H1 (cell line): ENCODE results near the gene SERHL2.

Source experiments
- ATF2 ChIP-seq: IDR thresholded peaks from 2 replicates; pipeline ENCODE4 v1.6.1; 2012; ENCODE audit warnings: low read length, inconsistent platforms
- CTCF ChIP-seq, 3 experiments: IDR thresholded peaks; 1 replicate in 2 of 3; 2 replicates in 1 of 3; pipeline versions ENCODE4 v1.5.1 to v1.6.1; 2011; ENCODE audit warnings: low read length in 3 of 3, mild to moderate bottlenecking in 3 of 3, inconsistent platforms in 2 of 3, low read depth in 1 of 3, moderate library complexity in 1 of 3; ENCODE audit not compliant: insufficient read depth in 1 of 3; ENCODE audit errors: control extremely low read depth in 1 of 3
- EZH2 ChIP-seq: fragments of 200-600 bp; sonication (generic); IDR thresholded peaks from 2 replicates; pipeline ENCODE4 v1.7.1; 2012; ENCODE audit warnings: low read depth, mild to moderate bottlenecking, moderate library complexity, low read length, inconsistent platforms; ENCODE audit not compliant: severe bottlenecking
- HDAC6 ChIP-seq: IDR thresholded peaks from one replicate; pipeline ENCODE4 v1.7.1; 2012; ENCODE audit warnings: low read depth, mild to moderate bottlenecking, inconsistent platforms, low read length, moderate library complexity
- MAX ChIP-seq: IDR thresholded peaks from 2 replicates; pipeline ENCODE4 v1.6.1; 2012; ENCODE audit warnings: inconsistent platforms
- NRF1 ChIP-seq: IDR thresholded peaks from 2 replicates; pipeline ENCODE4 v1.6.1; 2011; ENCODE audit warnings: mild to moderate bottlenecking, low read depth, low read length, improper control_type of control experiment
- POLR2A ChIP-seq, 2 experiments: IDR thresholded peaks; 1 replicate in 1 of 2; 2 replicates in 1 of 2; pipeline ENCODE4 v1.6.1; 2011; ENCODE audit warnings: low read depth in 2 of 2, low read length in 2 of 2, mild to moderate bottlenecking in 2 of 2; ENCODE audit errors: control extremely low read depth in 1 of 2
- RAD21 ChIP-seq, 2 experiments: IDR thresholded peaks in 1 of 2; conservative IDR thresholded peaks in 1 of 2; 2 replicates each; pipeline ENCODE4 v1.6.1; 2011; ENCODE audit warnings: low read depth in 2 of 2, low read length in 2 of 2, improper control_type of control experiment in 1 of 2, inconsistent platforms in 1 of 2, mild to moderate bottlenecking in 1 of 2, moderate library complexity in 1 of 2
- SIN3A ChIP-seq, 2 experiments: IDR thresholded peaks in 1 of 2; conservative IDR thresholded peaks in 1 of 2; 2 replicates each; pipeline ENCODE4 v1.6.1; 2011 to 2012; ENCODE audit warnings: low read length in 2 of 2, improper control_type of control experiment in 1 of 2, low read depth in 1 of 2, mild to moderate bottlenecking in 1 of 2
- TCF12 ChIP-seq: IDR thresholded peaks from 2 replicates; pipeline ENCODE4 v1.6.1; 2011; ENCODE audit warnings: low read depth, mild to moderate bottlenecking, low read length
- YY1 ChIP-seq: IDR thresholded peaks from 2 replicates; pipeline ENCODE4 v1.6.1; 2011; ENCODE audit warnings: low read depth, mild to moderate bottlenecking, low read length

GRCh38 chr22:42547562-42547961 is 6.2 kb upstream of the SERHL2 start:
- no peak for TF ChIP-seq CTCF (IDR thresholded peaks at IDR 0.05; ENCODE audit: control extremely low read depth in 1 of 3, insufficient read depth in 1 of 3, low read depth in 1 of 3, low read length in 3 of 3)
- no peak for TF ChIP-seq RAD21 (IDR thresholded peaks at IDR 0.05 in 1 of 2, conservative IDR thresholded peaks at IDR 0.05 in 1 of 2; ENCODE audit: low read depth in 2 of 2, low read length in 2 of 2)
- TF ChIP-seq ATF2 = no peak
- no peak for TF ChIP-seq NRF1
- no peak for TF ChIP-seq YY1
- TF ChIP-seq EZH2 = no peak
- TF ChIP-seq HDAC6 = no peak
- no peak for TF ChIP-seq POLR2A (IDR thresholded peaks at IDR 0.05; ENCODE audit: control extremely low read depth in 1 of 2, low read depth in 2 of 2, low read length in 2 of 2)
- TF ChIP-seq MAX = no peak
- no peak for TF ChIP-seq TCF12
- no peak for TF ChIP-seq SIN3A (conservative IDR thresholded peaks at IDR 0.05 in 1 of 2, IDR thresholded peaks at IDR 0.05 in 1 of 2; ENCODE audit: low read depth in 1 of 2, low read length in 2 of 2)
